GM23338 (cell line): ENCODE measurements around the gene SMURF1. TPM values are rescaled to one million over a fixed set of nuclear protein-coding genes. Genes with fewer than 3 reads are reported as not detected.

Experiments used
- ATAC-seq: fragments of 200-7000 bp; cut with Tn5 transposase; 3 replicates; pipeline ENCODE4 v1.9.1; 2020
- DNase-seq: peaks from one replicate; pipeline ENCODE4 v3.0.0-alpha.2; 2015; ENCODE audit warnings: low spot score
- H2AFZ ChIP-seq: fragments of 200-600 bp; sonication (generic); 2 replicates; pipeline ENCODE4 v1.8.0; 2016; ENCODE audit warnings: antibody characterized with exemption, mild to moderate bottlenecking, moderate library complexity
- H3F3A ChIP-seq: fragments of 200-600 bp; sonication (generic); replicated peaks from 2 replicates; pipeline ENCODE4 v1.8.0; 2017; ENCODE audit warnings: antibody characterized with exemption, mixed run types, low read depth
- H3K27ac ChIP-seq: fragments of 200-600 bp; sonication (generic); 2 replicates; pipeline ENCODE4 v1.6.1; 2016; ENCODE audit warnings: low read depth
- H3K27me3 ChIP-seq: fragments of 200-600 bp; sonication (generic); 2 replicates; pipeline ENCODE4 v1.8.0; 2016; ENCODE audit warnings: mild to moderate bottlenecking, mixed run types, moderate library complexity; ENCODE audit not compliant: insufficient read depth
- H3K36me3 ChIP-seq: fragments of 200-600 bp; sonication (generic); 2 replicates; pipeline ENCODE4 v1.8.0; 2016; ENCODE audit warnings: mild to moderate bottlenecking; ENCODE audit not compliant: insufficient read depth
- H3K4me1 ChIP-seq: fragments of 200-600 bp; sonication (generic); 2 replicates; pipeline ENCODE4 v1.8.0; 2016; ENCODE audit warnings: mild to moderate bottlenecking, moderate library complexity; ENCODE audit not compliant: insufficient read depth
- H3K4me2 ChIP-seq: fragments of 200-600 bp; sonication (generic); 2 replicates; pipeline ENCODE4 v1.7.1; 2017; ENCODE audit warnings: mixed run types
- H3K4me3 ChIP-seq: fragments of 200-600 bp; sonication (generic); 2 replicates; pipeline ENCODE4 v1.6.1; 2016; ENCODE audit warnings: mixed run types
- H3K79me2 ChIP-seq: fragments of 200-600 bp; sonication (generic); replicated peaks from 2 replicates; pipeline ENCODE4 v1.8.0; 2017; ENCODE audit warnings: mild to moderate bottlenecking; ENCODE audit not compliant: insufficient read depth
- H3K9me2 ChIP-seq: fragments of 200-600 bp; sonication (generic); 2 replicates; pipeline ENCODE4 v1.8.0; 2017; ENCODE audit not compliant: insufficient read depth
- H4K20me1 ChIP-seq: fragments of 200-600 bp; sonication (generic); replicated peaks from 2 replicates; pipeline ENCODE4 v1.8.0; 2017; ENCODE audit warnings: mild to moderate bottlenecking; ENCODE audit not compliant: insufficient read depth
- H3K27ac Mint-ChIP-seq: 2 replicates; pipeline ENCODE4 v1.8.0; 2020; ENCODE audit warnings: inconsistent platforms, mild to moderate bottlenecking, moderate library complexity, mixed read lengths
- H3K27me3 Mint-ChIP-seq: 3 replicates; pipeline ENCODE4 v1.8.0; 2022; ENCODE audit warnings: low read depth, mild to moderate bottlenecking, moderate library complexity, mixed read lengths, inconsistent platforms; ENCODE audit not compliant: insufficient read depth, poor library complexity
- H3K36me3 Mint-ChIP-seq: 3 replicates; pipeline ENCODE4 v1.8.0; 2021; ENCODE audit warnings: low read depth, mild to moderate bottlenecking, inconsistent platforms, moderate library complexity, mixed read lengths
- H3K4me1 Mint-ChIP-seq: 3 replicates; pipeline ENCODE4 v1.8.0; 2020; ENCODE audit warnings: mild to moderate bottlenecking, inconsistent platforms, mixed read lengths
- H3K4me3 Mint-ChIP-seq: 3 replicates; pipeline ENCODE4 v1.8.0; 2021; ENCODE audit warnings: moderate library complexity, mild to moderate bottlenecking, inconsistent platforms, mixed read lengths
- H3K9me3 Mint-ChIP-seq: 3 replicates; pipeline ENCODE4 v1.8.0; 2020; ENCODE audit warnings: moderate library complexity, mild to moderate bottlenecking, inconsistent platforms, mixed read lengths
- CREB1 ChIP-seq: fragments of 250-450 bp; sonication (Bioruptor Pico); IDR thresholded peaks from 2 replicates; pipeline ENCODE4 v1.5.0; 2020; ENCODE audit warnings: low read depth, mild to moderate bottlenecking, moderate library complexity
- CTCF ChIP-seq, 2 experiments: fragments of 200-600 bp in 1 of 2; sonication (generic) in 1 of 2; conservative IDR thresholded peaks; 2 replicates each; pipeline versions ENCODE4 v1.5.1 to v1.6.1; 2016 to 2017; ENCODE audit warnings: antibody characterized with exemption in 2 of 2, low read depth in 2 of 2, mild to moderate bottlenecking in 2 of 2, moderate library complexity in 1 of 2
- ETS1 ChIP-seq: IDR thresholded peaks from 2 replicates; pipeline ENCODE4 v1.6.1; 2016; ENCODE audit warnings: antibody characterized with exemption
- EZH2 ChIP-seq: fragments of 200-600 bp; sonication (generic); IDR thresholded peaks from one replicate; pipeline ENCODE4 v1.8.0; 2017; ENCODE audit warnings: antibody characterized with exemption, mild to moderate bottlenecking, low read depth; ENCODE audit not compliant: unreplicated experiment
- EZH2phosphoT487 ChIP-seq: fragments of 200-600 bp; sonication (generic); IDR thresholded peaks from one replicate; pipeline ENCODE4 v1.8.1; 2018; ENCODE audit warnings: antibody characterized with exemption; ENCODE audit not compliant: unreplicated experiment
- JUNB ChIP-seq: IDR thresholded peaks from one replicate; pipeline ENCODE4 v1.6.1; 2016; ENCODE audit warnings: antibody characterized with exemption; ENCODE audit not compliant: unreplicated experiment
- NANOG ChIP-seq: IDR thresholded peaks from 2 replicates; pipeline ENCODE4 v1.6.1; 2016; ENCODE audit warnings: antibody characterized with exemption, borderline replicate concordance
- POLR2AphosphoS5 ChIP-seq: IDR thresholded peaks from 2 replicates; pipeline ENCODE4 v1.6.1; 2016; ENCODE audit warnings: antibody characterized with exemption, low read depth
- REST ChIP-seq: IDR thresholded peaks from one replicate; pipeline ENCODE4 v1.6.1; 2018; ENCODE audit warnings: antibody characterized with exemption; ENCODE audit not compliant: unreplicated experiment
- STAT1 ChIP-seq: IDR thresholded peaks from one replicate; pipeline ENCODE4 v1.6.1; 2016; ENCODE audit warnings: antibody characterized with exemption; ENCODE audit not compliant: unreplicated experiment
- ZNF114 ChIP-seq: fragments of 250-450 bp; sonication (Bioruptor Pico); IDR thresholded peaks from 2 replicates; pipeline ENCODE4 v1.5.0; 2020; ENCODE audit warnings: mild to moderate bottlenecking, moderate library complexity
- ZNF331 ChIP-seq: fragments of 250-450 bp; sonication (Bioruptor Pico); IDR thresholded peaks from 2 replicates; pipeline ENCODE4 v1.5.0; 2020; ENCODE audit warnings: low read depth, mild to moderate bottlenecking, moderate library complexity
- ZNF462 ChIP-seq: fragments of 250-450 bp; sonication (Bioruptor Pico); IDR thresholded peaks from 2 replicates; pipeline ENCODE4 v1.5.0; 2020; ENCODE audit warnings: mild to moderate bottlenecking, moderate library complexity
- polyA plus RNA-seq: library from polyadenylated mRNA; unstranded; fragments of >200 nt; fragmentation: Nextera tagmentation; extraction: Ambion mirVana; gene quantifications from 2 replicates; pipeline ENCODE4 v1.2.1, GENCODE V29; 2016
- total RNA-seq: library from RNA; depleted of rRNA; stranded (reverse); fragments of >200 nt; shearing (Covaris generic); gene quantifications from 2 replicates; pipeline ENCODE4 v1.2.3, GENCODE V29; 2014

SMURF1 gene
- total and polyA plus RNA-seq, 2 experiments from 2014 or later, result 5.8 to 23.9 TPM

GRCh38 chr7:99115379-99115778, 28.5 kb downstream of the SMURF1 start:
- no peaks in the 10 kb centered on the region for H3F3A ChIP-seq
- ATAC-seq (no peak), DNase-seq (no peak)
- Mint-ChIP-seq H3K4me1 (peaks cover 21% of the 10 kb centered on the region), H3K9me3 (peaks cover 6% of the 10 kb centered on the region; the same call in 1 of the 3 replicates), H3K36me3 (peaks cover 18% of the 10 kb centered on the region), H3K27me3 (peaks cover 1% of the 10 kb centered on the region), H3K4me3 (no peak overlapping the region), H3K27ac (no peak overlapping the region)
- no peaks in the 10 kb centered on the region for H3K9me2 ChIP-seq
- no peak overlapping the region for H2AFZ ChIP-seq
- no peak overlapping the region for H3K4me3 ChIP-seq
- no peaks in the 10 kb centered on the region for H3K36me3 ChIP-seq
- H3K79me2 ChIP-seq, result peaks cover 100% of the 10 kb centered on the region
- peaks cover 30% of the 10 kb centered on the region for H3K4me1 ChIP-seq
- no peak for TF ChIP-seq JUNB
- no peak for TF ChIP-seq CTCF (conservative IDR thresholded peaks at IDR 0.05; ENCODE audit: low read depth in 2 of 2)
- no peak for TF ChIP-seq EZH2
- no peak for TF ChIP-seq POLR2AphosphoS5
- TF ChIP-seq ETS1, result no peak
- no peak for TF ChIP-seq CREB1
- no peak for TF ChIP-seq ZNF331
- no peak for TF ChIP-seq STAT1
- no peak for TF ChIP-seq ZNF462 (CRISPR knock-in tag)
- TF ChIP-seq REST, result no peak
- no peak for TF ChIP-seq ZNF114
- no peak for TF ChIP-seq NANOG
- TF ChIP-seq EZH2phosphoT487, result no peak
- peaks cover 5% of the 10 kb centered on the region; the same call in 1 of the 2 replicates for H4K20me1 ChIP-seq
- no peak overlapping the region for H3K27ac ChIP-seq
- H3K27me3 ChIP-seq, result no peaks in the 10 kb centered on the region
- H3K4me2 ChIP-seq, result no peak overlapping the region
